ENCODE data around the gene TBL3. TPM values are rescaled to one million over a fixed set of nuclear protein-coding genes. Genes with fewer than 3 reads are reported as not detected.

Gene TBL3
- total RNA-seq, 1 experiment from 2014 or later, result 68.9 TPM

DNA sequence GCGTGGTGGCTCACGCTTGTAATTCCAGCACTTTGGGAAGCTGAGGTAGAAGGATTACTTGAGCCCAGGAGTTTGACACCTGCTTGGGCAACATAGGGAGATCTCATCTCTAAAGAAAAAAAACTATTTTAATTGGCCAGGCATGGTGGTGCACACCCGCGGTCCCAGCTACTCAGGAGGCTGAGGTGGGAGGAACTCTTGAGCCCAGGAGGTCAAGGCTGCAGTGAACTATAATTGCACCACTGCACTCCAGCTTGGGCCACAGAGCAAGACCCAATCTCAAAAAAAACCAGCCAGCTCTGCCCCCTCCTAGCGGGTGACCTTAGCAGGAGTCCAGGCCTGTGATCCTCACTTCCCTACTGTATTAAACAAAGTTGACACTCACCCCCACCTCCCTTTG lies 47.8 kb upstream of the TBL3 start:
- ChIA-PET CTCF (interaction anchor here (0.8 to 1.3 kb wide), 4 partner anchors 8 to 60 kb away, joined by 3 to 6 read pairs (median 4); no protein-coding TSS in a partner anchor), POLR2A (interaction anchor here (1.0 to 2.1 kb wide), 3 partner anchors 41 to 48 kb away, joined by 3 to 8 read pairs (median 4); partner anchors contain the start of genes RPS2 and TBL3), RAD21 (ENCODE audit: low non-redundant PET in 1 of 2, low total read pairs in 2 of 2, uncharacterized antibody in 2 of 2, unreplicated experiment in 2 of 2) (interaction anchor here in 1 of 2 experiments (0.7 kb wide), 1 partner anchor 52 kb away, joined by 3 read pairs; the partner anchor contains the start of gene MEIOB)
- no peak for ATAC-seq
- no peak for DNase-seq (ENCODE audit: low read depth, low spot score)
- BruUV-seq (replicated peaks), result no TSS peak
- H3K9me3 ChIP-seq (ENCODE audit: control insufficient read depth in 1 of 2, insufficient read depth in 1 of 2, low read depth in 1 of 2, low read length in 2 of 2), result no peaks in the 10 kb centered on the region
- no peaks in the 10 kb centered on the region for H3K79me2 ChIP-seq (ENCODE audit: insufficient read depth, low read length)
- H3K27ac ChIP-seq (ENCODE audit: low read depth, low read length), result peak overlapping the region; percentile 55
- peak overlapping the region in 1 of 2 experiments; percentile 33; a peak in 1 of 4 replicates for H3K4me3 ChIP-seq (replicated peaks in 1 of 2; ENCODE audit: low read depth in 1 of 2, low read length in 2 of 2)
- no peak for TF ChIP-seq ATF3 (IDR thresholded peaks at IDR 0.05)
- TF ChIP-seq JUND (IDR thresholded peaks at IDR 0.05), result no peak
- no peak for TF ChIP-seq CBX3 (IDR thresholded peaks at IDR 0.05; ENCODE audit: low read depth)
- TF ChIP-seq POLR2AphosphoS5 (IDR thresholded peaks at IDR 0.05; ENCODE audit: low read depth, low read length), result no peak
- no peak for TF ChIP-seq RAD21 (IDR thresholded peaks at IDR 0.05; ENCODE audit: low read depth)
- TF ChIP-seq CTCF (IDR thresholded peaks at IDR 0.05 in 2 of 3, conservative IDR thresholded peaks at IDR 0.05 in 1 of 3; ENCODE audit: borderline replicate concordance in 1 of 3, insufficient read depth in 1 of 3, low read depth in 2 of 3, low read length in 2 of 3), result no peak
- no peak for TF ChIP-seq EGR1 (IDR thresholded peaks at IDR 0.05; ENCODE audit: low read depth)
- TF ChIP-seq SIN3A (IDR thresholded peaks at IDR 0.05; ENCODE audit: low read depth), result no peak
- TF ChIP-seq POLR2A (IDR thresholded peaks at IDR 0.05; ENCODE audit: borderline replicate concordance, extremely low read depth, insufficient read depth, insufficient read length), result no peak
- no peak for TF ChIP-seq EZH2phosphoT487 (IDR thresholded peaks at IDR 0.05; ENCODE audit: borderline replicate concordance)
- TF ChIP-seq YY1 (IDR thresholded peaks at IDR 0.05; ENCODE audit: extremely low read depth, insufficient replicate concordance, low read depth, low read length), result no peak
- TF ChIP-seq, protein P1, sequence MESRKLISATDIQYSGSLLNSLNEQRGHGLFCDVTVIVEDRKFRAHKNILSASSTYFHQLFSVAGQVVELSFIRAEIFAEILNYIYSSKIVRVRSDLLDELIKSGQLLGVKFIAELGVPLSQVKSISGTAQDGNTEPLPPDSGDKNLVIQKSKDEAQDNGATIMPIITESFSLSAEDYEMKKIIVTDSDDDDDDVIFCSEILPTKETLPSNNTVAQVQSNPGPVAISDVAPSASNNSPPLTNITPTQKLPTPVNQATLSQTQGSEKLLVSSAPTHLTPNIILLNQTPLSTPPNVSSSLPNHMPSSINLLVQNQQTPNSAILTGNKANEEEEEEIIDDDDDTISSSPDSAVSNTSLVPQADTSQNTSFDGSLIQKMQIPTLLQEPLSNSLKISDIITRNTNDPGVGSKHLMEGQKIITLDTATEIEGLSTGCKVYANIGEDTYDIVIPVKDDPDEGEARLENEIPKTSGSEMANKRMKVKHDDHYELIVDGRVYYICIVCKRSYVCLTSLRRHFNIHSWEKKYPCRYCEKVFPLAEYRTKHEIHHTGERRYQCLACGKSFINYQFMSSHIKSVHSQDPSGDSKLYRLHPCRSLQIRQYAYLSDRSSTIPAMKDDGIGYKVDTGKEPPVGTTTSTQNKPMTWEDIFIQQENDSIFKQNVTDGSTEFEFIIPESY (IDR thresholded peaks at IDR 0.05; ENCODE audit: extremely low read depth, insufficient replicate concordance, low read length), result no peak
- TF ChIP-seq, protein P2, sequence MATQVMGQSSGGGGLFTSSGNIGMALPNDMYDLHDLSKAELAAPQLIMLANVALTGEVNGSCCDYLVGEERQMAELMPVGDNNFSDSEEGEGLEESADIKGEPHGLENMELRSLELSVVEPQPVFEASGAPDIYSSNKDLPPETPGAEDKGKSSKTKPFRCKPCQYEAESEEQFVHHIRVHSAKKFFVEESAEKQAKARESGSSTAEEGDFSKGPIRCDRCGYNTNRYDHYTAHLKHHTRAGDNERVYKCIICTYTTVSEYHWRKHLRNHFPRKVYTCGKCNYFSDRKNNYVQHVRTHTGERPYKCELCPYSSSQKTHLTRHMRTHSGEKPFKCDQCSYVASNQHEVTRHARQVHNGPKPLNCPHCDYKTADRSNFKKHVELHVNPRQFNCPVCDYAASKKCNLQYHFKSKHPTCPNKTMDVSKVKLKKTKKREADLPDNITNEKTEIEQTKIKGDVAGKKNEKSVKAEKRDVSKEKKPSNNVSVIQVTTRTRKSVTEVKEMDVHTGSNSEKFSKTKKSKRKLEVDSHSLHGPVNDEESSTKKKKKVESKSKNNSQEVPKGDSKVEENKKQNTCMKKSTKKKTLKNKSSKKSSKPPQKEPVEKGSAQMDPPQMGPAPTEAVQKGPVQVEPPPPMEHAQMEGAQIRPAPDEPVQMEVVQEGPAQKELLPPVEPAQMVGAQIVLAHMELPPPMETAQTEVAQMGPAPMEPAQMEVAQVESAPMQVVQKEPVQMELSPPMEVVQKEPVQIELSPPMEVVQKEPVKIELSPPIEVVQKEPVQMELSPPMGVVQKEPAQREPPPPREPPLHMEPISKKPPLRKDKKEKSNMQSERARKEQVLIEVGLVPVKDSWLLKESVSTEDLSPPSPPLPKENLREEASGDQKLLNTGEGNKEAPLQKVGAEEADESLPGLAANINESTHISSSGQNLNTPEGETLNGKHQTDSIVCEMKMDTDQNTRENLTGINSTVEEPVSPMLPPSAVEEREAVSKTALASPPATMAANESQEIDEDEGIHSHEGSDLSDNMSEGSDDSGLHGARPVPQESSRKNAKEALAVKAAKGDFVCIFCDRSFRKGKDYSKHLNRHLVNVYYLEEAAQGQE (IDR thresholded peaks at IDR 0.05; ENCODE audit: low read depth), result no peak
- peaks cover 24 to 35% of the 10 kb centered on the region in 2 experiments for H3K4me1 ChIP-seq (ENCODE audit: control insufficient read depth in 1 of 2, insufficient read depth in 2 of 2, low read length in 2 of 2)
- peak overlapping the region; percentile 72 for H3K4me2 ChIP-seq (ENCODE audit: low read length)
- no peak overlapping the region for H2AFZ ChIP-seq (ENCODE audit: low read depth, low read length, poor library complexity, severe bottlenecking)
- H3K9ac ChIP-seq (ENCODE audit: low read length), result peak overlapping the region; percentile 49; the same call in 1 of the 2 replicates
- H3K36me3 ChIP-seq (ENCODE audit: control insufficient read depth in 1 of 2, insufficient read depth in 2 of 2, low read length in 2 of 2), result no peaks in the 10 kb centered on the region
- H4K20me1 ChIP-seq (ENCODE audit: insufficient read depth), result no peaks in the 10 kb centered on the region
- intact Hi-C loops (cut with micrococcal nuclease), result no loop called here
- H3K27me3 ChIP-seq (ENCODE audit: insufficient read depth, low read length), result no peaks in the 10 kb centered on the region
- H3K9me2 ChIP-seq (ENCODE audit: insufficient read depth), result no peaks in the 10 kb centered on the region

Data from HCT116 (cell line).